SU-DHL-6 (cell line): Measurements from ENCODE around the gene TMEM185A.
"Not testable (repeated sequence)": the region's sequence is repeated elsewhere in the genome, so short reads cannot be mapped to it uniquely, and the experiment has no call there.

ENCODE experiments used
- CTCF ChIP-seq: fragments of 200-600 bp; sonication (generic); IDR thresholded peaks from one replicate; pipeline ENCODE4 v1.5.1; 2017; ENCODE audit warnings: antibody characterized with exemption, mild to moderate bottlenecking, low read length, moderate library complexity; ENCODE audit not compliant: insufficient read depth, poor library complexity, severe bottlenecking
- EZH2phosphoT487 ChIP-seq: fragments of 200-600 bp; sonication (generic), shearing (Covaris generic); conservative IDR thresholded peaks from 2 replicates; pipeline ENCODE4 v1.6.1; 2018; ENCODE audit warnings: mild to moderate bottlenecking, antibody characterized with exemption, low read length, moderate library complexity, mixed read lengths

- TF ChIP-seq CTCF, EZH2phosphoT487: not testable (repeated sequence)
Observed at GRCh38 chrX:149675088-149675487, 43.5 kb upstream of the TMEM185A start.
